Measurements from ENCODE around the gene ERBIN.
A peak's percentile ranks its signal among the peaks of the same experiment; 100 is the strongest.
"Not testable (repeated sequence)": the region's sequence is repeated elsewhere in the genome, so short reads cannot be mapped to it uniquely, and the experiment has no call there.

Gene ERBIN

DNA sequence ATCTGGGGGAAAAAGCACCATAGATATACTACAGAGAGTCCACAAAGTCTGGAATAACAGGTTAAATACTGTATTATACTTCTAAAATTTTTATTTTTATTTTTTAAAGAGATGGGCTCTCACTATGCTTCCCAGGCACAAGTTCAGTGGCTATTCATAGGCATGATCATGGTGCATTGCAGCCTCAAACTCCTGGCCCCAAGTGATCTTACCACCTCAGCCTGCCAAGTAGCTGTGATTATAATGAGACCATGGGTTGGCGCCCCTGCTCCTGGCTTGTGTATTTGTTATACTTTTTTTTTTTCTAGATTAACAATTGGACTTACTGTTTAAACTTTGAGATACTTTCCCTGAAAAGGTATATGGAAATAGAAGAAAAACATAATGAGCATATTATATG is 25.9 kb downstream of the ERBIN start:
- Histone ChIP-seq H3K9me3 (ENCODE audit: control insufficient read depth in 5 of 5, low read length in 5 of 5) (no peaks in the 10 kb centered on the region), H3K4me1 (ENCODE audit: control insufficient read depth in 5 of 5, insufficient read depth in 5 of 5, low read length in 5 of 5) (peaks cover 0 to 5% (median 0%) of the 10 kb centered on the region in 5 donors), H3K4me3 (ENCODE audit: low read depth in 1 of 5, low read length in 5 of 5) (no peak overlapping the region), H3K36me3 (ENCODE audit: control insufficient read depth in 5 of 5, insufficient read depth in 5 of 5, low read length in 5 of 5) (no peaks in the 10 kb centered on the region), H3K27me3 (ENCODE audit: control insufficient read depth in 5 of 5, insufficient read depth in 4 of 5, low read length in 5 of 5) (no peaks in the 10 kb centered on the region), H3K27ac (ENCODE audit: low read depth, low read length) (no peak overlapping the region), H3K9ac (ENCODE audit: low read length in 5 of 5) (no peak overlapping the region)

DNA sequence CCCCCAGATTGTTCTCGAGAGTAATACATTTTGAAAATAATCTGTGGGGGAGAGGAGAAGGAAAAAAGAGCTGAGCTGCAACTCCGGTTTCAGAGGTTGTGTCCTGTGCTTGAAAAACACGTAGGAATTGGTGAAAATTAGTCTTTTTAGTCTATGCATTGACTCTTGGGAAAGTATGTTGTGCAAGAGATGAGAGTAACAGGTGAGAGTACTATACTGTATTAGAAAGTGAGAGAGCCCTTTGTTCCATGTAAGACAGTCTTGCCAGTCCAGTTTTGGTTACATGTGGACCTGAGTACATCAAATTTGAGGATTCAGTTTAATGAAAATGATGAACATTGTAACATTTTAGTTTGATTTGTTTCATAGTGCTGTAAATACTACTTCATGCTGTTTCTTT is 27.8 kb downstream of the ERBIN start:
- H3K27ac ChIP-seq (ENCODE audit: low read depth, low read length) = no peak overlapping the region
- H3K27me3 ChIP-seq (ENCODE audit: control insufficient read depth in 5 of 5, insufficient read depth in 4 of 5, low read length in 5 of 5) = no peaks in the 10 kb centered on the region
- no peak overlapping the region for H3K9ac ChIP-seq (ENCODE audit: low read length in 5 of 5)
- H3K9me3 ChIP-seq (ENCODE audit: control insufficient read depth in 5 of 5, low read length in 5 of 5) = no peaks in the 10 kb centered on the region
- peaks cover 0 to 5% (median 0%) of the 10 kb centered on the region in 5 donors for H3K4me1 ChIP-seq (ENCODE audit: control insufficient read depth in 5 of 5, insufficient read depth in 5 of 5, low read length in 5 of 5)
- H3K36me3 ChIP-seq (ENCODE audit: control insufficient read depth in 5 of 5, insufficient read depth in 5 of 5, low read length in 5 of 5) = no peaks in the 10 kb centered on the region
- no peak overlapping the region for H3K4me3 ChIP-seq (ENCODE audit: low read depth in 1 of 5, low read length in 5 of 5)

DNA sequence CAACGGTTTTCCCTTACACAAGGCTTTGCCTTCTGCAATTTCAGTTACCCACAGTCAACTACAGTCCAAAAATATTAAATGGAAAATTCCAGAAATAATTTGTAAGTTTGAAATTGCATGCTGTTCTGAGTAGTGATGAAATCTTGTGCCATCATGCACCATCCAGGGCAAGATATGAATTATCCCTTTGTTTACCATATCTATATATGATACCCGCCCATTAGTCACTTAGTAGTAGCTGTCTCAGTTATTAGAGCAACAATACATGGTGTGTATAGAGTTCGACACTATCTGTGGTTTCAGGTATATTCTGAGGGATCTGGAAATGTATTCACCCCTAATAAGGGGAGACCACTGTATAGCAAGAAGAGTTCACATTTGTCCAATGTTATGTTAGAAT is 29.4 kb downstream of the ERBIN start:
- no peak overlapping the region for H3K27ac ChIP-seq (ENCODE audit: low read depth, low read length)
- H3K27me3 ChIP-seq (ENCODE audit: control insufficient read depth in 5 of 5, insufficient read depth in 4 of 5, low read length in 5 of 5) = no peaks in the 10 kb centered on the region
- H3K9ac ChIP-seq (ENCODE audit: low read length in 5 of 5) = no peak overlapping the region
- peaks cover 0 to 5% (median 0%) of the 10 kb centered on the region in 5 donors for H3K4me1 ChIP-seq (ENCODE audit: control insufficient read depth in 5 of 5, insufficient read depth in 5 of 5, low read length in 5 of 5)
- no peak overlapping the region for H3K4me3 ChIP-seq (ENCODE audit: low read depth in 1 of 5, low read length in 5 of 5)
- H3K36me3 ChIP-seq (ENCODE audit: control insufficient read depth in 5 of 5, insufficient read depth in 5 of 5, low read length in 5 of 5) = no peaks in the 10 kb centered on the region
- H3K9me3 ChIP-seq (ENCODE audit: control insufficient read depth in 5 of 5, low read length in 5 of 5) = no peaks in the 10 kb centered on the region

DNA sequence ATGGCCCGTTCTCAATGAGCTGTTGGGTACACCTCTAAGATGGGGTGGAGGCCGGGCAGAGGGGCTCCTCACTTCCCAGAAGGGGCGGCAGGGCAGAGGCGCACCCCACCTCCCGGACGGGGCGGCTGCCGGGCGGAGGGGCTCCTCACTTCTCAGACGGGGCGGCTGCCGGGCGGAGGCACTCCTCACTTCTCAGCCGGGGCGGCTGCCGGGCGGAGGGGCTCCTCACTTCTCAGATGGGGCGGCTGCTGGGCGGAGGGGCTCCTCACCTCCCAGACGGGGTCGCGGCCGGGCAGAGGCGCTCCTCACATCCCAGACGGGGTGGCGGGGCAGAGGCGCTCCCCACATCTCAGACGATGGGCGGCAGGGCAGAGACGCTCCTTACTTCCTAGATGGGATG is 31.3 kb downstream of the ERBIN start:
- not testable (repeated sequence) for H3K9ac ChIP-seq (ENCODE audit: low read length in 5 of 5); H3K27ac ChIP-seq (ENCODE audit: low read depth, low read length); H3K36me3 ChIP-seq (ENCODE audit: control insufficient read depth in 5 of 5, insufficient read depth in 5 of 5, low read length in 5 of 5); H3K27me3 ChIP-seq (ENCODE audit: control insufficient read depth in 5 of 5, insufficient read depth in 4 of 5, low read length in 5 of 5); H3K4me1 ChIP-seq (ENCODE audit: control insufficient read depth in 5 of 5, insufficient read depth in 5 of 5, low read length in 5 of 5); H3K4me3 ChIP-seq (ENCODE audit: low read depth in 1 of 5, low read length in 5 of 5); H3K9me3 ChIP-seq (ENCODE audit: control insufficient read depth in 5 of 5, low read length in 5 of 5)

DNA sequence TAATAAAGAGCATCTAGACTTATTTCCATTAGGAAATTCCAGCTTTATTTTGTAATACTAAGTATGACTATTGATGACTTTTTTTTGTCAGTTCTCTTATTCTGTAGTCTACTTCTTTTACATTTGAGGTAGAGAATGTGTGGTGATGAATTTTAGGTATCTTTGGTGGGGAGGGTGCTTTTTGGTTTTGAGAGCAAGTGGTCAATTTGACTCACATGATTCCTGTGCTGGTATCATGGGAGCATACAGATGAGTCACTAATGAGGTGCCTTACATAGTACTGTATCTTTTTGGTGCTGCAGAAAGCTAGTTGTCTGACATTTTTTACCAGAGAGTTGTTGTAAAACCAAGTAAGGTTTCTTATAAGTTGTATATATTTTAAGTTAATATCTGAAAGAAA is 35.3 kb downstream of the ERBIN start:
- Histone ChIP-seq H3K4me3 (ENCODE audit: low read depth in 1 of 5, low read length in 5 of 5) (no peak overlapping the region), H3K36me3 (ENCODE audit: control insufficient read depth in 5 of 5, insufficient read depth in 5 of 5, low read length in 5 of 5) (no peaks in the 10 kb centered on the region), H3K9ac (ENCODE audit: low read length in 5 of 5) (no peak overlapping the region), H3K27ac (ENCODE audit: low read depth, low read length) (peak overlapping the region; percentile 7), H3K9me3 (ENCODE audit: control insufficient read depth in 5 of 5, low read length in 5 of 5) (no peaks in the 10 kb centered on the region), H3K27me3 (ENCODE audit: control insufficient read depth in 5 of 5, insufficient read depth in 4 of 5, low read length in 5 of 5) (no peaks in the 10 kb centered on the region), H3K4me1 (ENCODE audit: control insufficient read depth in 5 of 5, insufficient read depth in 5 of 5, low read length in 5 of 5) (peaks cover 0 to 15% (median 11%) of the 10 kb centered on the region in 5 donors)

DNA sequence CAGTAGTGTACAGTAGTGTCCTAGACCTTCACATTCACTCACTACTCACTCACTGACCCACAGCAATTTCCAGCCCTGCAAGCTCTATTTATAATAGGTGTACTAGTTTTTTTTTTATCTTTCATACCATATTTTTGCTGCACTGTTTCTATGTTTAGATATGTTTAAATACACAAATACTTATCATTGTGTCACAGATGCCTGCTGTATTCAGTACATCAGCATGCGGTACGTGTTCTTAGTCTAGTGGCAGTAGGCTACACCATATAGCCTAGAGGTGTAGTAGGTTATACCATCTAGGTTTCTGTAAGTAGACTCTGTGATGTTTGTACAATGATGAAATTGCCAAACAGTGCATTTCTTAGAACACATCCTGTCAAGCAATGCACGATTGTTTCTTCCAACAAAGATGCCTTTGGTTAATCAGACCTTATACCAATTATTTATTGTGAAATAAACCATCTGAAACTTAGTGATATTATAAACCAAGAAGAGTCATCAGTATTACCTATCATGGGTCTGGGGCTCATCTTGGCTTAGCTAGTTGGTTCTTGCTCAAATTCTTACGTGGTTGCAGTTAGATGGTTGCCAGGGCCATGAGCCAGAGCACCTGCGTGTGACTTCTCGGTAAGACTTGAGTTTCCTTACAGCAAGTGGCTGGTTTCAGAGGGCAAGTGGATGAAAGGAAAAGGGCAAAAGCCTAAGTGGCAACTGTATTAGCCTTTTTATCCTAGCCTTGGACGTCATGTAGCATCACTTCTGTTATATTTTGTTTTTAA is 41.1 kb downstream of the ERBIN start:
- no peak overlapping the region for H3K9ac ChIP-seq (ENCODE audit: low read length in 5 of 5)
- no peaks in the 10 kb centered on the region for H3K9me3 ChIP-seq (ENCODE audit: control insufficient read depth in 5 of 5, low read length in 5 of 5)
- peaks cover 0 to 28% (median 16%) of the 10 kb centered on the region in 5 donors for H3K4me1 ChIP-seq (ENCODE audit: control insufficient read depth in 5 of 5, insufficient read depth in 5 of 5, low read length in 5 of 5)
- H3K4me3 ChIP-seq (ENCODE audit: low read depth in 1 of 5, low read length in 5 of 5) = no peak overlapping the region
- no peak overlapping the region for H3K27ac ChIP-seq (ENCODE audit: low read depth, low read length)
- no peaks in the 10 kb centered on the region for H3K27me3 ChIP-seq (ENCODE audit: control insufficient read depth in 5 of 5, insufficient read depth in 4 of 5, low read length in 5 of 5)
- H3K36me3 ChIP-seq (ENCODE audit: control insufficient read depth in 5 of 5, insufficient read depth in 5 of 5, low read length in 5 of 5) = no peaks in the 10 kb centered on the region

DNA sequence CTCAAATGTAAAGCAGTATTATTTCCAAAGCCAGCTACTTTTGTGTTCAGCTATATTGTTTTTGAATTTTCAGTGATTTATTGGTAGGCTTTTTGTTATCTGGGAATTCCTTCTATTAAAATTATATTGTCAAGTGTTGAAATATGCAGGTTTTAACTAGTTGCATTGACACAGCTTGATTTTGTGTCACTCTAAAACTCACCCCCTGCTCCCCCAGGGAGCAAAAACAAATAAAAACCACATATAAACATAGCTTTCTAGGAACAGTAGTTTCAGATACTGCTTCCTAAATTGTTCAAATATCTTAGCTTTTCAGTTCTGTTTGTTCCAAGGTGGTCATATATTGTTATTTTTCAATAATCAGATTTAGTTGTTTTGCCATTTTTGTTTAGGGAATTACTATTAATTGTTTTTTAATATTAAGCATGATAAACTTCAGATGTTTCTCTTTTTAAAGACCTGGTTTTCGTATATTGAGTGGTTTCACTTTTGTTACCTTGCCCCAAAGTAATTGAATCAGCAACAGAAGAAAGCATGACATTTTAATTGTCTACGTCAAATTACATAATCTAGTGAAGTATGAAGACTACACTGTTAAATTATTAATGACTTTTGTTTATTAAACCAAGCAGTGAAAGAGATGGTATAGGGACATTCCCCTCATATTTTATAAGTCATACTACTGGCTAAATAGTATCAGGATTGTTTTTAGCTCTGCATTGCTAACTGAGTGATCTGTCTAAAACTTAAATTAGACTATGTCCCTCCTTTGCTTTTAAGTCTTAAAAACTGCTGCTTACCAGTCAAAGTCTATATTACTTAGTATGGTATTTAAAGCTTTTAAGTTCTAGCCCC is 43.4 kb downstream of the ERBIN start:
- Histone ChIP-seq H3K27ac (ENCODE audit: low read depth, low read length) (no peak overlapping the region), H3K27me3 (ENCODE audit: control insufficient read depth in 5 of 5, insufficient read depth in 4 of 5, low read length in 5 of 5) (no peaks in the 10 kb centered on the region), H3K9me3 (ENCODE audit: control insufficient read depth in 5 of 5, low read length in 5 of 5) (no peaks in the 10 kb centered on the region), H3K4me3 (ENCODE audit: low read depth in 1 of 5, low read length in 5 of 5) (peak overlapping the region in 1 of 5 donors; percentile 13), H3K36me3 (ENCODE audit: control insufficient read depth in 5 of 5, insufficient read depth in 5 of 5, low read length in 5 of 5) (no peaks in the 10 kb centered on the region), H3K9ac (ENCODE audit: low read length in 5 of 5) (no peak overlapping the region), H3K4me1 (ENCODE audit: control insufficient read depth in 5 of 5, insufficient read depth in 5 of 5, low read length in 5 of 5) (peaks cover 0 to 28% (median 16%) of the 10 kb centered on the region in 5 donors)

DNA sequence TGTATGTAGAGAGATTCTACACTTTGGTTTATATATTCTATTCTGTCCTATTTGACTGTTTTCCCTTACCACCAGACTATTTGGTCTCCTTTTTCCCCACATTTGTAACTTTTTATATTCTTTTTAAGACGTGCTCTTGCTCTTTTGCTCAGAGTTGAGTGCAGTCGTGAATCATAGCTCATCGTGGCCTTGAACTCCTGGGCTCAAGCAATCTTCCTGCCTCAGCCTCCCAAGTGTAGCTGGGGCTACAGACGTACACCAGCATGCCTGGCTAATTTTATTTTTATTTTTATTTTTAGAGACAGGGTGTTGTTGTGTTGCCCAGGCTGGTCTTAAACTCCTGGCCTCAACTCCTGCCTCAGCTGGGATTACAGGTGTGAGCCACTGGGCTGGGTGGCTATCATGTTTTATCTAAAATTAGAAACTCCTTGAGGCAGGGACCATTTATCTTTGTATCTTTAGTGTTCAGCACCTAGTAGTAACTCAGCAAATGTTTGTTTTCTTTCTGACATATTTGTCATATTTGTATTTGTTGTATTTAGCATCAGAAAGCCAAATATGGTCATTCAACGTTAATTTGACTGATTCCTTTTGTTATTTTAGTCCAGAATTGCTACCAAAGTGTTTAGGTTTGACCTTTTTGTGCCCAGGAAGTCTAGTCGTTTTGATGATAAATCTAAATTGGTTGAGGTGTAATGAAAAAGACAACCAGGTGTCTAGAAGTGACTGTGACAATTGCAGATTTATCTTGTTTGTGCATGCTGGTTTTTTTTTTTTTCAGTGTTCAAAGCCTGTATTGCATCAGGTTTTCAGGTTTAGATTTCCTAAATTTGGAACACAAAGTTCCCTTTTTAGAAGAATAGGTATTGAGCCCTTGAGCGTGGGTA is 44.3 kb downstream of the ERBIN start:
- Histone ChIP-seq H3K27me3 (ENCODE audit: control insufficient read depth in 5 of 5, insufficient read depth in 4 of 5, low read length in 5 of 5) (no peaks in the 10 kb centered on the region), H3K4me1 (ENCODE audit: control insufficient read depth in 5 of 5, insufficient read depth in 5 of 5, low read length in 5 of 5) (peaks cover 0 to 26% (median 15%) of the 10 kb centered on the region in 5 donors), H3K9me3 (ENCODE audit: control insufficient read depth in 5 of 5, low read length in 5 of 5) (no peaks in the 10 kb centered on the region), H3K4me3 (ENCODE audit: low read depth in 1 of 5, low read length in 5 of 5) (no peak overlapping the region), H3K27ac (ENCODE audit: low read depth, low read length) (no peak overlapping the region), H3K9ac (ENCODE audit: low read length in 5 of 5) (no peak overlapping the region), H3K36me3 (ENCODE audit: control insufficient read depth in 5 of 5, insufficient read depth in 5 of 5, low read length in 5 of 5) (no peaks in the 10 kb centered on the region)

DNA sequence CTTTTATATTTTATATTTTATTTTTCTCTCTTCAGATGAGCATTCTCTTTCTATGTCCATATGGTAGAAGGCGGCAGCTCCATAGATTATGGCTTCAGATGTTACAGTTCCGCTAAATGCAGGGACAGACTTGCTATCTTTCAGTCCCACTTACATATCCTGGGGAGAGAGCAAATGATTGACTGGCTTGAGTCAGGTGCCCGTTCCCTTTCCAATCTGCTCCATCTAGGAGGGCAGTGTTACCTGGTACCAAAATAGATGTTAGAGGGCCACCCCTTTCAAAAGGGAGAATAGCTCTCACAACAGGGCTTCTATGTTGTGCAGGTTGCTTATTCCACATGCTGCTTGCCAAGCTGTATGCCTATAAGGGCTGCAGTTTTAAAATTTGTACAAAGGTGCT is 45.3 kb downstream of the ERBIN start:
- Histone ChIP-seq H3K4me3 (ENCODE audit: low read depth in 1 of 5, low read length in 5 of 5) (no peak overlapping the region), H3K36me3 (ENCODE audit: control insufficient read depth in 5 of 5, insufficient read depth in 5 of 5, low read length in 5 of 5) (no peaks in the 10 kb centered on the region), H3K27ac (ENCODE audit: low read depth, low read length) (no peak overlapping the region), H3K4me1 (ENCODE audit: control insufficient read depth in 5 of 5, insufficient read depth in 5 of 5, low read length in 5 of 5) (peaks cover 0 to 17% (median 10%) of the 10 kb centered on the region in 5 donors), H3K9ac (ENCODE audit: low read length in 5 of 5) (no peak overlapping the region), H3K9me3 (ENCODE audit: control insufficient read depth in 5 of 5, low read length in 5 of 5) (no peaks in the 10 kb centered on the region), H3K27me3 (ENCODE audit: control insufficient read depth in 5 of 5, insufficient read depth in 4 of 5, low read length in 5 of 5) (no peaks in the 10 kb centered on the region)
